KMS-11 (cell line): ENCODE data around the gene NOPCHAP1.
A peak's percentile ranks its signal among the peaks of the same experiment; 100 is the strongest.

ENCODE experiments used
- H2AFZ ChIP-seq: fragments of 200-600 bp; sonication (generic); 2 replicates; pipeline ENCODE4 v1.6.1; 2016; ENCODE audit warnings: antibody characterized with exemption, mixed run types, low read depth
- H3K27ac ChIP-seq: fragments of 200-600 bp; sonication (generic); 2 replicates; pipeline ENCODE4 v1.6.1; 2016; ENCODE audit warnings: mild to moderate bottlenecking, mixed run types
- H3K27me3 ChIP-seq: fragments of 200-600 bp; sonication (generic); 2 replicates; pipeline ENCODE4 v1.6.1; 2017; ENCODE audit warnings: mild to moderate bottlenecking, low read depth, mixed run types, moderate library complexity; ENCODE audit not compliant: insufficient read depth
- H3K36me3 ChIP-seq: fragments of 200-600 bp; sonication (generic); 2 replicates; pipeline ENCODE4 v1.6.1; 2017; ENCODE audit warnings: mild to moderate bottlenecking, mixed run types; ENCODE audit not compliant: insufficient read depth
- H3K4me1 ChIP-seq: fragments of 200-600 bp; sonication (generic); 2 replicates; pipeline ENCODE4 v1.6.1; 2016; ENCODE audit warnings: mild to moderate bottlenecking, low read depth, mixed run types; ENCODE audit not compliant: poor library complexity, severe bottlenecking
- H3K4me2 ChIP-seq: fragments of 200-600 bp; sonication (generic); 2 replicates; pipeline ENCODE4 v1.7.0; 2016; ENCODE audit warnings: mild to moderate bottlenecking, mixed run types
- H3K4me3 ChIP-seq: fragments of 200-600 bp; sonication (generic); IDR thresholded peaks from 2 replicates; pipeline ENCODE4 v1.6.1; 2017; ENCODE audit warnings: low read depth, low read length, mixed read lengths; ENCODE audit not compliant: insufficient read depth
- H3K79me2 ChIP-seq: fragments of 200-600 bp; sonication (generic); 2 replicates; pipeline ENCODE4 v1.6.1; 2016; ENCODE audit warnings: low read depth, mixed run types; ENCODE audit not compliant: insufficient read depth
- H3K9ac ChIP-seq: fragments of 200-600 bp; sonication (generic); 2 replicates; pipeline ENCODE4 v1.6.1; 2016; ENCODE audit warnings: mild to moderate bottlenecking, mixed run types
- H4K20me1 ChIP-seq: fragments of 200-600 bp; sonication (generic); 2 replicates; pipeline ENCODE4 v1.6.1; 2016; ENCODE audit warnings: mild to moderate bottlenecking, mixed run types; ENCODE audit not compliant: insufficient read depth
- TF ChIP-seq, protein P1 (sequence below): fragments of 200-600 bp; sonication (generic); conservative IDR thresholded peaks from 2 replicates; pipeline ENCODE4 v1.6.1; 2017; ENCODE audit warnings: low read depth, mild to moderate bottlenecking, antibody characterized with exemption, low read length, moderate library complexity, mixed read lengths

NOPCHAP1 gene

GRCh38 chr12:104957719-104958000, 28.5 kb upstream of the NOPCHAP1 start:
- peaks cover 21% of the 10 kb centered on the region for H3K4me1 ChIP-seq
- H3K79me2 ChIP-seq, result no peaks in the 10 kb centered on the region
- H4K20me1 ChIP-seq, result no peaks in the 10 kb centered on the region
- no peak overlapping the region for H3K27ac ChIP-seq
- H2AFZ ChIP-seq, result peak overlapping the region; percentile 71
- peak overlapping the region; percentile 96; the same call in 1 of the 2 replicates for H3K9ac ChIP-seq
- no peaks in the 10 kb centered on the region for H3K27me3 ChIP-seq
- H3K36me3 ChIP-seq, result no peaks in the 10 kb centered on the region
- H3K4me3 ChIP-seq, result no peak overlapping the region
- TF ChIP-seq, protein P1, sequence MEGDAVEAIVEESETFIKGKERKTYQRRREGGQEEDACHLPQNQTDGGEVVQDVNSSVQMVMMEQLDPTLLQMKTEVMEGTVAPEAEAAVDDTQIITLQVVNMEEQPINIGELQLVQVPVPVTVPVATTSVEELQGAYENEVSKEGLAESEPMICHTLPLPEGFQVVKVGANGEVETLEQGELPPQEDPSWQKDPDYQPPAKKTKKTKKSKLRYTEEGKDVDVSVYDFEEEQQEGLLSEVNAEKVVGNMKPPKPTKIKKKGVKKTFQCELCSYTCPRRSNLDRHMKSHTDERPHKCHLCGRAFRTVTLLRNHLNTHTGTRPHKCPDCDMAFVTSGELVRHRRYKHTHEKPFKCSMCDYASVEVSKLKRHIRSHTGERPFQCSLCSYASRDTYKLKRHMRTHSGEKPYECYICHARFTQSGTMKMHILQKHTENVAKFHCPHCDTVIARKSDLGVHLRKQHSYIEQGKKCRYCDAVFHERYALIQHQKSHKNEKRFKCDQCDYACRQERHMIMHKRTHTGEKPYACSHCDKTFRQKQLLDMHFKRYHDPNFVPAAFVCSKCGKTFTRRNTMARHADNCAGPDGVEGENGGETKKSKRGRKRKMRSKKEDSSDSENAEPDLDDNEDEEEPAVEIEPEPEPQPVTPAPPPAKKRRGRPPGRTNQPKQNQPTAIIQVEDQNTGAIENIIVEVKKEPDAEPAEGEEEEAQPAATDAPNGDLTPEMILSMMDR, result no peak
- peak overlapping the region; percentile 44 for H3K4me2 ChIP-seq

- peaks cover 21% of the 10 kb centered on the region for H3K4me1 ChIP-seq
These were observed 27.9 kb upstream of the NOPCHAP1 start, which contains the start of gene SLC41A2 for GRCh38 chr12:104958001-104958804. TSS of gene SLC41A2 (minus strand) at chr12:104958290. CDS start at chr12:104928527, 29,763 bp downstream.

DNA sequence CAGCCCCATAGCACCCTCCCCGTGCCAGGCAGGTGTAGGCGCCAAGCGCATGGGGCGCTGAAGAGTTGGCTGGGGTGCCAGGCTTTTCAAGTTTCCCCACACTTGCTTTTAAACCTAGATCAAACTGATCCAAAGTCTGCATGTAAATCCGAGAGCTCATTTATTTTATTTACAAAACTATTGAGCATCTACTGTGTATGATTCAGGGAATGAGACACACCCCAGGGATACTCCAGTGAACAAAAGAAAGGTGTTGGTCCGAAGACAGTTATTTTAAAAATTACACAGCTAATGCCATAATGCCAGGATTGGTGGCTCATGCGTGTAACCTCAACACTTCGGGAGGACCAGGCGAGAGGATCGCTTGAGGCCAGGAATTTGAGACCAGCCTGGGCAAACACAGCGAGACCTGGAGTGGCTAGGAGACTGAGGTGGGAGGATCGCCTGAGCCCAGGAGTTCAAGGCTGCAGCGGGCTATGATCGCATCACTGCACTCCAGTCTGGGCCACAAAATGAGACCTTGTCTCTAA, 27.2 kb upstream of the NOPCHAP1 start:
- peak overlapping the region; percentile 92 for H3K4me2 ChIP-seq
- no peak overlapping the region for H3K4me3 ChIP-seq
- H3K36me3 ChIP-seq, result no peaks in the 10 kb centered on the region
- H3K27me3 ChIP-seq, result no peaks in the 10 kb centered on the region
- no peaks in the 10 kb centered on the region for H3K79me2 ChIP-seq
- H3K9ac ChIP-seq, result peak overlapping the region; percentile 96
- TF ChIP-seq, protein P1, result peak; percentile 20; the same call in 1 of the 2 replicates
- H3K27ac ChIP-seq, result peak overlapping the region; percentile 90
- peak overlapping the region; percentile 91 for H2AFZ ChIP-seq
- H3K4me1 ChIP-seq, result peaks cover 21% of the 10 kb centered on the region
- no peaks in the 10 kb centered on the region for H4K20me1 ChIP-seq

More at GRCh38 chr12:104958001-104958804, 27.9 kb upstream of the NOPCHAP1 start, which contains the start of gene SLC41A2:
- no peaks in the 10 kb centered on the region for H3K79me2 ChIP-seq
- H2AFZ ChIP-seq, result peak within 1 kb of the TSS; percentile 91
- H3K27ac ChIP-seq, result peak within 1 kb of the TSS; percentile 90
- no peaks in the 10 kb centered on the region for H4K20me1 ChIP-seq
- no peaks in the 10 kb centered on the region for H3K36me3 ChIP-seq
- TF ChIP-seq, protein P1, result no peak; the same call in 1 of the 2 replicates
- peak within 1 kb of the TSS; percentile 96 for H3K9ac ChIP-seq
- peak within 1 kb of the TSS; percentile 92 for H3K4me2 ChIP-seq
- H3K27me3 ChIP-seq, result no peaks in the 10 kb centered on the region
- H3K4me3 ChIP-seq, result no peak within 1 kb of the TSS

DNA sequence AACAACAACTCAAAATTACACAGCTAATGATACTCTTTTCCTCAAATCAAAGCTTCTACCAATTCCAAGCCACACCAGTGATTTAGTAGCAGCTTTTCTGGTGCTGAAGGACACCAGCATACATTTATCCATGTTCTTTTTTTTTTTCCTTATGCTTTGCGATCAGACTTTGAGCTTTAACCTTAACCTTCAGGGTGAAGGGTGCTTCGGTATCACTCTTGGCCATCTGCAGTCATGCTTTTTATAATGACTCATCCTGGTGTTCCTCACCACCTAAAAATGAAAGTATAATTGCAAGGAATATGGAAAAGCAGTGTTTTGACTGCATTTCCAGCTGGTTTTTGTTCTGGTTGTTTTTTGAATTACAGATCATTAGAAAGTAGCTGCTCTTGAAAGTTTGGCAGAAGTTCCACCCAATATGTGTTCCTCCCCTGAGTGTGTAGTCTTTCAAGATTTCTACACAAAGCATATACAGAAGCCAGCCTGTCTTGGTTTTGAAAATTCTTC, 26.7 kb upstream of the NOPCHAP1 start:
- TF ChIP-seq, protein P1, result no peak
- peak overlapping the region; percentile 91 for H2AFZ ChIP-seq
- H3K79me2 ChIP-seq, result no peaks in the 10 kb centered on the region
- no peak overlapping the region for H3K4me3 ChIP-seq
- peaks cover 21% of the 10 kb centered on the region for H3K4me1 ChIP-seq
- H3K9ac ChIP-seq, result peak overlapping the region; percentile 96
- no peaks in the 10 kb centered on the region for H3K36me3 ChIP-seq
- no peaks in the 10 kb centered on the region for H4K20me1 ChIP-seq
- H3K27ac ChIP-seq, result peak overlapping the region; percentile 90
- no peaks in the 10 kb centered on the region for H3K27me3 ChIP-seq
- peak overlapping the region; percentile 92 for H3K4me2 ChIP-seq
